HTR-8/SVneo (cell line): ENCODE measurements around the gene FEZF1.

ENCODE experiments used
- DNase-seq: peaks from one replicate; pipeline ENCODE4 v3.0.0; 2011; ENCODE audit warnings: low spot score, mixed read lengths; ENCODE audit not compliant: insufficient read length
- FAIRE-seq: peaks from 2 replicates; lab custom pipeline; 2011; peaks lifted over from hg19 to GRCh38; lab: Jason Lieb, UNC

Gene FEZF1

GRCh38 chr7:122309421-122309820 is 4.9 kb upstream of the FEZF1 start:
- FAIRE-seq: no peak

GRCh38 chr7:122307228-122307621 is 2.7 kb upstream of the FEZF1 start:
- FAIRE-seq: no peak
- no peak for DNase-seq

More at GRCh38 chr7:122309421-122309820, 4.9 kb upstream of the FEZF1 start:
- DNase-seq: no peak

GRCh38 chr7:122306320-122307227 is 2.0 kb upstream of the FEZF1 start:
- DNase-seq: no peak

GRCh38 chr7:122305475-122306319 is 1.1 kb upstream of the FEZF1 start:
- FAIRE-seq: no peak
- DNase-seq: no peak

More at GRCh38 chr7:122306320-122307227, 2.0 kb upstream of the FEZF1 start:
- no peak for FAIRE-seq

GRCh38 chr7:122304996-122305421 is 459 bp upstream of the FEZF1 start:
- FAIRE-seq (no peak), DNase-seq (no peak)

- FAIRE-seq: no peak
Observed at GRCh38 chr7:122303531-122304318, 825 bp downstream of the FEZF1 start.

GRCh38 chr7:122302761-122303530 is 1.6 kb downstream of the FEZF1 start:
- FAIRE-seq (no peak), DNase-seq (no peak)

More at GRCh38 chr7:122303531-122304318, 825 bp downstream of the FEZF1 start:
- DNase-seq: no peak

- no peak for DNase-seq
Observed at GRCh38 chr7:122301858-122302760, 2.4 kb downstream of the FEZF1 start.

GRCh38 chr7:122300956-122301833 is 3.4 kb downstream of the FEZF1 start:
- FAIRE-seq (no peak), DNase-seq (no peak)

More at GRCh38 chr7:122301858-122302760, 2.4 kb downstream of the FEZF1 start:
- FAIRE-seq: no peak

GRCh38 chr7:122300211-122300932 is 4.2 kb downstream of the FEZF1 start:
- FAIRE-seq (no peak), DNase-seq (no peak)

- FAIRE-seq: no peak
- no peak for DNase-seq
Observed at GRCh38 chr7:122299624-122300210, 4.8 kb downstream of the FEZF1 start.

- FAIRE-seq: no peak
Observed at GRCh38 chr7:122298618-122299017, 5.9 kb downstream of the FEZF1 start.

GRCh38 chr7:122298131-122298530 is 6.4 kb downstream of the FEZF1 start:
- FAIRE-seq (no peak), DNase-seq (no peak)

More at GRCh38 chr7:122298618-122299017, 5.9 kb downstream of the FEZF1 start:
- DNase-seq: no peak

GRCh38 chr7:122291189-122291588 is 13.4 kb downstream of the FEZF1 start:
- DNase-seq (no peak), FAIRE-seq (no peak)

- FAIRE-seq: no peak
- DNase-seq: no peak
Observed at GRCh38 chr7:122290476-122290875, 14.1 kb downstream of the FEZF1 start.

GRCh38 chr7:122289426-122289825 is 15.1 kb downstream of the FEZF1 start:
- FAIRE-seq (no peak), DNase-seq (no peak)
